Keratinocyte (primary cell): ENCODE data around the gene SYNDIG1.

Experiments used
- CTCF ChIP-seq, 3 experiments: IDR thresholded peaks in 1 of 3; conservative IDR thresholded peaks in 1 of 3; optimal IDR thresholded peaks in 1 of 3; 2 replicates in 2 of 3; 3 replicates in 1 of 3; pipeline versions ENCODE3 to v1.5.1; 2011; ENCODE audit warnings: low read length in 3 of 3, mild to moderate bottlenecking in 3 of 3, moderate library complexity in 2 of 3, control low read depth in 1 of 3, inconsistent platforms in 1 of 3; ENCODE audit not compliant: insufficient read depth in 2 of 3; ENCODE audit errors: extremely low read depth in 1 of 3
- EZH2 ChIP-seq: IDR thresholded peaks from one replicate; pipeline ENCODE4 v1.6.1; 2012; ENCODE audit warnings: inconsistent platforms, mild to moderate bottlenecking, low read length, moderate library complexity

- no peak for TF ChIP-seq CTCF (optimal IDR thresholded peaks at IDR 0.05 in 1 of 3, IDR thresholded peaks at IDR 0.05 in 1 of 3, conservative IDR thresholded peaks at IDR 0.05 in 1 of 3; ENCODE audit: extremely low read depth in 1 of 3, insufficient read depth in 2 of 3, low read length in 3 of 3)
- no peak for TF ChIP-seq EZH2
Measured at GRCh38 chr20:24669701-24670100, 200.3 kb downstream of the SYNDIG1 start.
